ENCODE measurements around the gene FGF14.

DNA sequence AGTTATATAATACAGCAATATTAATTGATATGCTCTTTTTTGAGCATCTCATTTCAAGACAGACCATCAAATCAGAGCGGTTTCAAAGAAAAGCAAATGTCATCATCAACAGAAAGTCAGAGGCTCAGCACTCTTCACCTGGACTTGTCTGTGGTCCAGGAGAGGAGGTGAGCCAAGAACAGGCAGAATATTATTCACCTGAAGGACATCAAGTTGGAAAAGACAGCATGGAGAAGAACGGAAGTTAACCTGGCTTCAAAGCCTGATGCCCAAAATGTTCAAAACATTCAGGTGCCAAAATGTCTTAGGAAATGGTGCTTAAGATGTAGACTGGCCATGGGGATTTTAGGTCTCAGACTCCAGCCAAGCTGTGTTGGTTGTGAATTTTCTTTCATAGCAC is 40.7 kb downstream of the FGF14 start:
- TF ChIP-seq CTCF (conservative IDR thresholded peaks at IDR 0.05; ENCODE audit: low read length) (no peak), EZH2phosphoT487 (IDR thresholded peaks at IDR 0.05; ENCODE audit: borderline replicate concordance, low read depth, low read length) (no peak)
